Smooth muscle cell of the brain vasculature (primary cell): ENCODE measurements around the gene TMOD4.
"Not testable (repeated sequence)": the region's sequence is repeated elsewhere in the genome, so short reads cannot be mapped to it uniquely, and the experiment has no call there.

Source experiments
- DNase-seq: peaks from one replicate; pipeline ENCODE4 v3.0.0-alpha.2; 2012; ENCODE audit warnings: low read depth, low spot score

TMOD4 gene

GRCh38 chr1:151175863-151176262 lies at the start of gene TMOD4:
TSS of gene TMOD4 (minus strand) at chr1:151175981. CDS start at chr1:151174875, 1,106 bp downstream.
- no peak for DNase-seq

- no peak for DNase-seq
These were observed 46.3 kb upstream of the TMOD4 start for GRCh38 chr1:151222130-151222529.

GRCh38 chr1:151221616-151222015 lies 45.8 kb upstream of the TMOD4 start:
- no peak for DNase-seq

- DNase-seq, result no peak
These were observed 37.8 kb upstream of the TMOD4 start for GRCh38 chr1:151213560-151213959.

- no peak for DNase-seq
These were observed 36.4 kb upstream of the TMOD4 start for GRCh38 chr1:151211972-151212705.

- DNase-seq, result no peak
These were observed 35.0 kb upstream of the TMOD4 start for GRCh38 chr1:151210830-151211229.

- not testable (repeated sequence) for DNase-seq
These were observed 29.7 kb upstream of the TMOD4 start for GRCh38 chr1:151205381-151205965.

GRCh38 chr1:151199873-151200581 lies 24.2 kb upstream of the TMOD4 start:
- no peak for DNase-seq

GRCh38 chr1:151198254-151199127 lies 22.7 kb upstream of the TMOD4 start, which contains the start of gene PIP5K1A:
TSS of gene PIP5K1A (plus strand) at chr1:151198552. CDS start at chr1:151198997, 445 bp downstream.
- DNase-seq, result peak; percentile 94

- no peak for DNase-seq
These were observed 22.1 kb upstream of the TMOD4 start for GRCh38 chr1:151197863-151198253.

GRCh38 chr1:151196292-151196800 lies 20.6 kb upstream of the TMOD4 start:
- peak; percentile 79 for DNase-seq

GRCh38 chr1:151194894-151195594 lies 19.3 kb upstream of the TMOD4 start:
- DNase-seq, result not testable (repeated sequence)

- DNase-seq, result no peak
These were observed 18.1 kb upstream of the TMOD4 start for GRCh38 chr1:151193856-151194255.

GRCh38 chr1:151193304-151193703 lies 17.5 kb upstream of the TMOD4 start:
- DNase-seq, result no peak

- DNase-seq, result no peak
These were observed 16.3 kb upstream of the TMOD4 start for GRCh38 chr1:151192047-151192446.

- DNase-seq, result peak; percentile 58
These were observed 14.1 kb upstream of the TMOD4 start, which contains the start of gene VPS72 for GRCh38 chr1:151189637-151190445. TSS of gene VPS72 (minus strand) at chr1:151190197. CDS start at chr1:151190121, 76 bp downstream.

- DNase-seq, result not testable (repeated sequence)
These were observed 12.9 kb upstream of the TMOD4 start for GRCh38 chr1:151188667-151189066.

GRCh38 chr1:151187205-151187604 lies 11.4 kb upstream of the TMOD4 start:
- no peak for DNase-seq

- no peak for DNase-seq
These were observed 8.4 kb upstream of the TMOD4 start for GRCh38 chr1:151184211-151184610.
